HepG2 (cell line): ENCODE data around the gene NARF. TPM values are rescaled to one million over a fixed set of nuclear protein-coding genes. Genes with fewer than 3 reads are reported as not detected.
A peak's percentile ranks its signal among the peaks of the same experiment; 100 is the strongest.

Experiments
- ATAC-seq: fragments of 200-7000 bp; cut with Tn5 transposase; 3 replicates; pipeline ENCODE4 v1.9.1; 2020; ENCODE audit warnings: mild to moderate bottlenecking, moderate library complexity
- BruUV-seq: library from RNA; stranded (reverse); fragments of 400-500 nt; replicated peaks from 2 replicates; lab custom pipeline; 2021; lab: Mats Ljungman, UMichigan
- CTCF ChIA-PET: fragments of 300-600 bp; formaldehyde crosslinking; extraction: SDS; loops from one replicate; lab custom pipeline; 2021; ENCODE audit warnings: low total read pairs, inconsistent platforms, low intra/inter-chr PET ratio; lab: Yijun Ruan, JAX
- POLR2A ChIA-PET: fragments of 350-600 bp; sonication (Branson Sonifier 250); formaldehyde crosslinking; loops from one replicate; lab custom pipeline; 2020; ENCODE audit warnings: antibody characterized with exemption, inconsistent platforms; lab: Yijun Ruan, JAX
- DNase-seq: peaks from one replicate; pipeline ENCODE4 v3.0.0-alpha.2; 2015; ENCODE audit warnings: low spot score
- FAIRE-seq: peaks from 3 replicates; lab custom pipeline; 2011; peaks lifted over from hg19 to GRCh38; lab: Jason Lieb, UNC
- H2AFZ ChIP-seq: one replicate; pipeline ENCODE4 v1.6.1; 2011; ENCODE audit warnings: low read length, inconsistent platforms
- H3K27ac ChIP-seq: fragments of 300-600 bp; 3 replicates; pipeline ENCODE4 v1.8.0; 2011; ENCODE audit warnings: mixed run types, mild to moderate bottlenecking, mixed read lengths, low read length, inconsistent platforms; ENCODE audit not compliant: insufficient read depth; ENCODE audit errors: extremely low read length
- H3K27me3 ChIP-seq, 2 experiments: fragments of 200-600 bp in 1 of 2; 2 replicates in 1 of 2; 3 replicates in 1 of 2; pipeline versions ENCODE4 v1.6.0 to v1.8.0; 2011; ENCODE audit warnings: low read length in 2 of 2, mild to moderate bottlenecking in 2 of 2, moderate library complexity in 2 of 2, inconsistent platforms in 1 of 2; ENCODE audit not compliant: insufficient read depth in 2 of 2, control insufficient read depth in 1 of 2
- H3K36me3 ChIP-seq, 2 experiments: fragments of 200-600 bp in 1 of 2; replicated peaks in 1 of 2; 2 replicates in 1 of 2; 3 replicates in 1 of 2; pipeline versions ENCODE4 v1.5.1 to v1.8.0; 2011; ENCODE audit warnings: low read length in 2 of 2, inconsistent platforms in 1 of 2; ENCODE audit not compliant: insufficient read depth in 2 of 2, control insufficient read depth in 1 of 2
- H3K4me1 ChIP-seq: 2 replicates; pipeline ENCODE4 v1.5.1; 2012; ENCODE audit warnings: low read length, inconsistent platforms; ENCODE audit not compliant: insufficient read depth
- H3K4me2 ChIP-seq: 2 replicates; pipeline ENCODE4 v1.6.0; 2011; ENCODE audit warnings: low read depth, low read length, inconsistent platforms
- H3K4me3 ChIP-seq, 3 experiments: fragments of 200-600 bp in 1 of 3; sonication (generic), shearing (Covaris generic) in 1 of 3; replicated peaks in 1 of 3; 2 replicates each; pipeline ENCODE4 v1.5.1; 2011 to 2016; ENCODE audit warnings: low read length in 3 of 3, inconsistent platforms in 2 of 3, low read depth in 2 of 3, mild to moderate bottlenecking in 2 of 3, control low read depth in 1 of 3, mixed read lengths in 1 of 3; ENCODE audit not compliant: insufficient read depth in 1 of 3
- H3K79me2 ChIP-seq: one replicate; pipeline ENCODE4 v1.6.1; 2011; ENCODE audit warnings: low read length, inconsistent platforms; ENCODE audit not compliant: insufficient read depth
- H3K9ac ChIP-seq: 2 replicates; pipeline ENCODE4 v1.6.0; 2011; ENCODE audit warnings: mild to moderate bottlenecking, low read depth, low read length, inconsistent platforms; ENCODE audit not compliant: insufficient read depth
- H3K9me3 ChIP-seq: 2 replicates; pipeline ENCODE4 v1.5.1; 2012; ENCODE audit warnings: mild to moderate bottlenecking, low read length
- H4K20me1 ChIP-seq: 2 replicates; pipeline ENCODE4 v1.6.0; 2011; ENCODE audit warnings: inconsistent platforms, mild to moderate bottlenecking, low read length, moderate library complexity; ENCODE audit not compliant: insufficient read depth
- E2F5 ChIP-seq: sonication (generic); formaldehyde crosslinking; conservative IDR thresholded peaks from 2 replicates; pipeline ENCODE4 v1.4.0; 2020; ENCODE audit warnings: missing genetic modification reagents
- FOSL1 ChIP-seq: sonication (generic); formaldehyde crosslinking; IDR thresholded peaks from 2 replicates; pipeline ENCODE4 v1.9.0; 2021; ENCODE audit warnings: missing genetic modification reagents, borderline replicate concordance
- MIER3 ChIP-seq: IDR thresholded peaks from 2 replicates; pipeline ENCODE4 v1.6.1; 2016; ENCODE audit warnings: missing compliant biosample characterization, borderline replicate concordance
- RCOR2 ChIP-seq: IDR thresholded peaks from 2 replicates; pipeline ENCODE4 v1.6.1; 2016; ENCODE audit warnings: missing biosample characterization, missing genetic modification reagents
- TGIF2 ChIP-seq: IDR thresholded peaks from 2 replicates; pipeline ENCODE4 v1.6.1; 2016; ENCODE audit warnings: control low read depth, missing compliant biosample characterization
- ZNF160 ChIP-seq: sonication (generic); formaldehyde crosslinking; IDR thresholded peaks from 2 replicates; pipeline ENCODE4 v1.8.0; 2022; ENCODE audit warnings: mild to moderate bottlenecking, inconsistent platforms, missing genetic modification reagents
- ZNF20 ChIP-seq: sonication (generic); formaldehyde crosslinking; IDR thresholded peaks from 2 replicates; pipeline ENCODE4 v1.4.0; 2020; ENCODE audit warnings: mild to moderate bottlenecking, moderate library complexity, missing genetic modification reagents
- ZNF263 ChIP-seq: sonication (generic); formaldehyde crosslinking; IDR thresholded peaks from 2 replicates; pipeline ENCODE4 v1.4.0; 2020; ENCODE audit warnings: missing genetic modification reagents
- ZNF3 ChIP-seq: IDR thresholded peaks from 2 replicates; pipeline ENCODE4 v1.7.0; 2017; ENCODE audit warnings: inconsistent platforms
- ZNF441 ChIP-seq: sonication (generic); formaldehyde crosslinking; IDR thresholded peaks from 2 replicates; pipeline ENCODE4 v1.7.0; 2021; ENCODE audit warnings: missing genetic modification reagents, borderline replicate concordance
- ZNF766 ChIP-seq: sonication (generic); formaldehyde crosslinking; IDR thresholded peaks from 2 replicates; pipeline ENCODE4 v1.5.0; 2020; ENCODE audit warnings: missing genetic modification reagents, borderline replicate concordance
- ZNF883 ChIP-seq: sonication (generic); formaldehyde crosslinking; IDR thresholded peaks from 2 replicates; pipeline ENCODE4 v1.5.1; 2020; ENCODE audit warnings: mild to moderate bottlenecking, missing genetic modification reagents; ENCODE audit errors: not compliant biosample characterization
- ZSCAN12 ChIP-seq: sonication (generic); formaldehyde crosslinking; IDR thresholded peaks from 2 replicates; pipeline ENCODE4 v1.9.0; 2021; ENCODE audit warnings: mild to moderate bottlenecking, missing genetic modification reagents
- ZSCAN25 ChIP-seq: sonication (generic); formaldehyde crosslinking; IDR thresholded peaks from 2 replicates; pipeline ENCODE4 v1.8.0; 2022; ENCODE audit warnings: mild to moderate bottlenecking, missing genetic modification reagents
- WGBS: methylation state at CpG from one replicate; pipeline ENCODE4 v1.1.6; 2017; ENCODE audit warnings: low lambda C conversion rate; 5-methylcytosine and 5-hydroxymethylcytosine counted together
- in situ Hi-C: cut with HindIII; loops from 2 replicates; pipeline ENCODE4 v1.10.0; 2017; ENCODE audit warnings: low pct_unique_long_range_greater_than_20kb; ENCODE audit not compliant: extremely low pct_ligation_motif_present
- intact Hi-C: fragments of 100-400 bp; cut with micrococcal nuclease; formaldehyde crosslinking; loops from one replicate; pipeline ENCODE4 v1.10.0; 2022; ENCODE audit not compliant: unreplicated experiment
- polyA plus RNA-seq, 8 experiments: library from polyadenylated mRNA; depleted of rRNA in 3 of 8; stranded (reverse) in 7 of 8; unstranded in 1 of 8; fragments of >200 nt; fragmentation: Illumina TruSeq in 4 of 8; extraction: Trizol in 4 of 8; gene quantifications; 2 replicates each; pipeline versions ENCODE4 v1.2.1 to v1.2.3, GENCODE V29; 2011 to 2016; ENCODE audit warnings: low read depth in 4 of 8, missing spikeins in 1 of 8, mixed read lengths in 1 of 8; ENCODE audit not compliant: insufficient read depth in 1 of 8
- total RNA-seq, 5 experiments: library from RNA; depleted of rRNA; stranded (reverse); fragments of >200 nt; fragmentation: Illumina TruSeq; extraction: Trizol; gene quantifications; 2 replicates each; pipeline ENCODE4 v1.2.3, GENCODE V29; 2016; ENCODE audit warnings: low read depth in 1 of 5
- TF ChIP-seq, protein P1 (sequence below): sonication (generic); formaldehyde crosslinking; IDR thresholded peaks from 2 replicates; pipeline ENCODE4 v1.8.1; 2022; ENCODE audit warnings: low read depth, mild to moderate bottlenecking, missing genetic modification reagents

Gene NARF
- total and polyA plus RNA-seq, 2 of the 13 experiments (the other 11 are each of a cell fraction or from before 2014, with no cell fraction given) = 61.1 to 144 TPM

GRCh38 chr17:82517230-82517865 lies 58.8 kb downstream of the NARF start (continued):
- TF ChIP-seq ZNF20 (CRISPR knock-in tag) (no peak), RCOR2 (CRISPR knock-in tag) (peak; percentile 66; the same call in 1 of the 2 replicates), TGIF2 (CRISPR knock-in tag) (no peak; the same call in 1 of the 2 replicates), ZNF766 (peak; percentile 44; the same call in 1 of the 2 replicates), ZSCAN12 (CRISPR knock-in tag) (no peak)
- TF ChIP-seq, protein P1, sequence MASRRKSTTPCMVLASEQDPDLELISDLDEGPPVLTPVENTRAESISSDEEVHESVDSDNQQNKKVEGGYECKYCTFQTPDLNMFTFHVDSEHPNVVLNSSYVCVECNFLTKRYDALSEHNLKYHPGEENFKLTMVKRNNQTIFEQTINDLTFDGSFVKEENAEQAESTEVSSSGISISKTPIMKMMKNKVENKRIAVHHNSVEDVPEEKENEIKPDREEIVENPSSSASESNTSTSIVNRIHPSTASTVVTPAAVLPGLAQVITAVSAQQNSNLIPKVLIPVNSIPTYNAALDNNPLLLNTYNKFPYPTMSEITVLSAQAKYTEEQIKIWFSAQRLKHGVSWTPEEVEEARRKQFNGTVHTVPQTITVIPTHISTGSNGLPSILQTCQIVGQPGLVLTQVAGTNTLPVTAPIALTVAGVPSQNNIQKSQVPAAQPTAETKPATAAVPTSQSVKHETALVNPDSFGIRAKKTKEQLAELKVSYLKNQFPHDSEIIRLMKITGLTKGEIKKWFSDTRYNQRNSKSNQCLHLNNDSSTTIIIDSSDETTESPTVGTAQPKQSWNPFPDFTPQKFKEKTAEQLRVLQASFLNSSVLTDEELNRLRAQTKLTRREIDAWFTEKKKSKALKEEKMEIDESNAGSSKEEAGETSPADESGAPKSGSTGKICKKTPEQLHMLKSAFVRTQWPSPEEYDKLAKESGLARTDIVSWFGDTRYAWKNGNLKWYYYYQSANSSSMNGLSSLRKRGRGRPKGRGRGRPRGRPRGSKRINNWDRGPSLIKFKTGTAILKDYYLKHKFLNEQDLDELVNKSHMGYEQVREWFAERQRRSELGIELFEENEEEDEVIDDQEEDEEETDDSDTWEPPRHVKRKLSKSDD (CRISPR knock-in tag) = no peak

GRCh38 chr17:82518826-82519810 lies 60.6 kb downstream of the NARF start, which contains the start of gene FOXK2:
FOXK2 (plus strand) TSS chr17:82519732; CDS start chr17:82519889, 157 bp downstream.
- peak within 1 kb of the TSS; percentile 97 for H3K9ac ChIP-seq
- H3K27ac ChIP-seq = peak within 1 kb of the TSS; percentile 89
- ATAC-seq (peak; percentile 90), FAIRE-seq (no peak), DNase-seq (peak; percentile 89)
- no peaks in the 10 kb centered on the region for H3K9me3 ChIP-seq
- in situ Hi-C loops = no loop called here
- POLR2A ChIA-PET = interaction anchor here (0.7 to 2.5 kb wide), 18 partner anchors 9 to 246 kb away, joined by 3 to 30 read pairs (median 4); partner anchors contain the start of genes CSNK1D and NARF
- H3K27me3 ChIP-seq = no peaks in the 10 kb centered on the region; a peak in 1 of 5 replicates
- H3K4me1 ChIP-seq = peaks cover 50% of the 10 kb centered on the region
- intact Hi-C loops = loop anchor here (5.0 to 10.0 kb wide), 2 partner anchors 33 to 184 kb away; partner anchors contain the start of gene SECTM1
- CTCF ChIA-PET = no interaction called here
- H3K36me3 ChIP-seq = peaks cover 0 to 2% of the 10 kb centered on the region in 2 experiments; a peak in 1 of 5 replicates
- BruUV-seq = no TSS peak
- H3K4me3 ChIP-seq = peak within 1 kb of the TSS; percentile 78 to 98 (median 87)
- H3K79me2 ChIP-seq = peaks cover 40% of the 10 kb centered on the region
- WGBS = 9% methylated on average over 18 of the region's 114 CpGs
- no peak within 1 kb of the TSS for H2AFZ ChIP-seq
- peaks cover 37% of the 10 kb centered on the region for H4K20me1 ChIP-seq
- peak within 1 kb of the TSS; percentile 87 for H3K4me2 ChIP-seq
- TF ChIP-seq ZNF263 (CRISPR knock-in tag) (peak; percentile 49; the same call in 1 of the 2 replicates), FOSL1 (CRISPR knock-in tag) (no peak), E2F5 (CRISPR knock-in tag) (peak; percentile 56; the same call in 1 of the 2 replicates), ZNF883 (CRISPR knock-in tag) (peak; percentile 61), ZNF160 (CRISPR knock-in tag) (0 out of 2 replicates have a peak, but pooled peaks have one; percentile 56), ZNF441 (peak; percentile 79; the same call in 1 of the 2 replicates), ZNF3 (no peak), ZSCAN25 (CRISPR knock-in tag) (no peak), MIER3 (CRISPR knock-in tag) (no peak)
